GM23248 (cell line): ENCODE data around the gene IMPACT.

ENCODE experiments used
- EZH2 ChIP-seq: fragments of 200-600 bp; sonication (generic); IDR thresholded peaks from 2 replicates; pipeline ENCODE4 v1.6.1; 2018; ENCODE audit warnings: antibody characterized with exemption, mild to moderate bottlenecking; ENCODE audit not compliant: insufficient read depth, poor library complexity, severe bottlenecking
- EZH2phosphoT487 ChIP-seq: fragments of 200-600 bp; sonication (generic); IDR thresholded peaks from 2 replicates; pipeline ENCODE4 v1.6.1; 2018; ENCODE audit warnings: antibody characterized with exemption, moderate library complexity, mild to moderate bottlenecking, low read depth; ENCODE audit not compliant: insufficient read depth

DNA sequence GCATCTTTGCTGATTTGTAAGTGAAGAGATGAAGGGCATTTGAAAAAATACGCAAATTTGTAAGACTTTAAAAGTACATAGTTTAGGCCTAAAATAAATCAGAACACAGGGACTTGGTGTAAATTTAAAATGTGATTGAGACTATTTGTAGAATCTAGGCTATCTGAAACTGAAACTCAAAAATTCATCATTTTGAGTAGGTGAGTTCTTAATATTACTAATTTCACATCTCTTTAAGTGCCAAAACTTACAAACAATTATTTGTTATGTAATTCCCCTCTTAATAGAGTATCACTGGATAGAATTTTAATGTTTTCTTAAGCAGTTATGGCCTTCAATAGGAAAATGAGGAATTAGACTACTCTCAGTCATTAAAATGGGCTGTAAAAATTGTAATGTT is 20.0 kb downstream of the IMPACT start:
- no peak for TF ChIP-seq EZH2phosphoT487
- no peak for TF ChIP-seq EZH2
